ENCODE data around the gene NEGR1. TPM values are rescaled to one million over a fixed set of nuclear protein-coding genes. Genes with fewer than 3 reads are reported as not detected.

The NEGR1 gene
- total and polyA plus RNA-seq, 2 donors (not counting 3 experiments of a cell fraction or from before 2014, with no cell fraction given), result 6.8 to 21.8 TPM

DNA sequence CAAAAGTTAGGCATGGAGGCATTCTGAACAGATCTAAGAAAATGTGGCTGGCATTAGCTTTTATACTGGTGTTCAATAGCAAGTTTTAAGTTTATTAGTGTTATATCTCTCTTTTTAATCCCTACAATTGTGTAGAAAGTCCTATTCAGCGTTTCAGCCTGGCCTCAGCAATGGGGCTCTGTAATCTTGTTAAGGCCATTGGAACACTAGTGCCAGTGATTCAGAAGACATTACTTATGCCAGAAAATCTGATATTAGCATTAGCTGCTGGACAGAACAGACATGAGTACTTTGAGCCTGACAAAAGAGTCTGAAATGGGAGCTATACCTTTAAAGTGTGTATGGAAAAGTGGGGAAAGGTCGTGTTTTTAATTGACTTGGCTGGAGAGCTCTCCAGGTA is 167.0 kb downstream of the NEGR1 start:
- BruUV-seq (replicated peaks), result no TSS peak
- H3K4me3 ChIP-seq (replicated peaks in 1 of 3; ENCODE audit: insufficient read depth in 1 of 3, low read depth in 1 of 3, low read length in 3 of 3), result no peak overlapping the region
- no peaks in the 10 kb centered on the region for H3K79me2 ChIP-seq (ENCODE audit: control insufficient read depth, insufficient read depth, low read length)
- no peak overlapping the region for H3K27ac ChIP-seq (ENCODE audit: insufficient read depth, low read depth, low read length)
- peaks cover 10% of the 10 kb centered on the region for H3K4me1 ChIP-seq (ENCODE audit: control insufficient read depth, extremely low read depth, insufficient read depth, low read length)
- H2AFZ ChIP-seq (ENCODE audit: low read depth, low read length), result no peak overlapping the region
- no peak overlapping the region for H3K4me2 ChIP-seq (ENCODE audit: insufficient read depth, low read length)
- no peaks in the 10 kb centered on the region for H4K20me1 ChIP-seq (replicated peaks; ENCODE audit: control insufficient read depth, extremely low read depth, insufficient read depth, low read length)
- no peak overlapping the region for H3K9ac ChIP-seq (replicated peaks; ENCODE audit: extremely low read depth, insufficient read depth, low read length)
- ChIA-PET CTCF (interaction anchor here (1.3 kb wide), 1 partner anchor 77 kb away, joined by 5 read pairs; no protein-coding TSS in a partner anchor), POLR2A (no interaction called here)
- no peaks in the 10 kb centered on the region for H3K36me3 ChIP-seq (ENCODE audit: control insufficient read depth in 2 of 2, extremely low read depth in 1 of 2, insufficient read depth in 2 of 2, low read length in 2 of 2)
- intact Hi-C loops (cut with micrococcal nuclease) (no loop called here), dilution Hi-C loops (cut with MboI; ENCODE audit: extremely low pct_ligation_motif_present, low sequenced_read_pairs) (no loop called here)
- TF ChIP-seq, protein P1, sequence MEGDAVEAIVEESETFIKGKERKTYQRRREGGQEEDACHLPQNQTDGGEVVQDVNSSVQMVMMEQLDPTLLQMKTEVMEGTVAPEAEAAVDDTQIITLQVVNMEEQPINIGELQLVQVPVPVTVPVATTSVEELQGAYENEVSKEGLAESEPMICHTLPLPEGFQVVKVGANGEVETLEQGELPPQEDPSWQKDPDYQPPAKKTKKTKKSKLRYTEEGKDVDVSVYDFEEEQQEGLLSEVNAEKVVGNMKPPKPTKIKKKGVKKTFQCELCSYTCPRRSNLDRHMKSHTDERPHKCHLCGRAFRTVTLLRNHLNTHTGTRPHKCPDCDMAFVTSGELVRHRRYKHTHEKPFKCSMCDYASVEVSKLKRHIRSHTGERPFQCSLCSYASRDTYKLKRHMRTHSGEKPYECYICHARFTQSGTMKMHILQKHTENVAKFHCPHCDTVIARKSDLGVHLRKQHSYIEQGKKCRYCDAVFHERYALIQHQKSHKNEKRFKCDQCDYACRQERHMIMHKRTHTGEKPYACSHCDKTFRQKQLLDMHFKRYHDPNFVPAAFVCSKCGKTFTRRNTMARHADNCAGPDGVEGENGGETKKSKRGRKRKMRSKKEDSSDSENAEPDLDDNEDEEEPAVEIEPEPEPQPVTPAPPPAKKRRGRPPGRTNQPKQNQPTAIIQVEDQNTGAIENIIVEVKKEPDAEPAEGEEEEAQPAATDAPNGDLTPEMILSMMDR (IDR thresholded peaks at IDR 0.05; ENCODE audit: extremely low read depth in 1 of 2, insufficient read depth in 1 of 2, low read depth in 1 of 2, low read length in 2 of 2), result no peak
- TF ChIP-seq GATA2 (IDR thresholded peaks at IDR 0.05; ENCODE audit: insufficient read depth, insufficient read length, low read depth, low read length), result no peak
- no peak for TF ChIP-seq JUN (IDR thresholded peaks at IDR 0.05; ENCODE audit: borderline replicate concordance, insufficient read depth, insufficient read length, low read depth)
- no peak for TF ChIP-seq POLR2AphosphoS5 (IDR thresholded peaks at IDR 0.05; ENCODE audit: insufficient read depth, low read depth, low read length)
- no peak for TF ChIP-seq POLR2A (IDR thresholded peaks at IDR 0.05; ENCODE audit: low read depth, low read length)
- TF ChIP-seq, protein P2, sequence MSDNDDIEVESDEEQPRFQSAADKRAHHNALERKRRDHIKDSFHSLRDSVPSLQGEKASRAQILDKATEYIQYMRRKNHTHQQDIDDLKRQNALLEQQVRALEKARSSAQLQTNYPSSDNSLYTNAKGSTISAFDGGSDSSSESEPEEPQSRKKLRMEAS (IDR thresholded peaks at IDR 0.05; ENCODE audit: insufficient read depth, insufficient read length), result no peak
- TF ChIP-seq FOS (IDR thresholded peaks at IDR 0.05; ENCODE audit: borderline replicate concordance, insufficient read depth, low read length), result no peak
- TF ChIP-seq EZH2 (IDR thresholded peaks at IDR 0.05; ENCODE audit: borderline replicate concordance, low read depth, low read length, severe bottlenecking), result no peak
- TF ChIP-seq MYC (IDR thresholded peaks at IDR 0.05; ENCODE audit: low read depth, low read length), result no peak
- DNase-seq (ENCODE audit: low read depth, low spot score) (no peak), FAIRE-seq (no peak)
- no peaks in the 10 kb centered on the region for H3K9me3 ChIP-seq (replicated peaks; ENCODE audit: control insufficient read depth, insufficient read depth, low read length)
- no peaks in the 10 kb centered on the region for H3K27me3 ChIP-seq (ENCODE audit: control insufficient read depth in 2 of 2, insufficient read depth in 2 of 2, low read length in 2 of 2)
- H3K9me1 ChIP-seq (replicated peaks; ENCODE audit: control insufficient read depth, extremely low read depth, insufficient read depth, low read length), result no peaks in the 10 kb centered on the region
